Tibial nerve (tissue), 4 donors: ENCODE results near the gene MTCL1. TPM values are rescaled to one million over a fixed set of nuclear protein-coding genes. Genes with fewer than 3 reads are reported as not detected.

Experiments used
- DNase-seq, 2 donors: peaks; one replicate each; pipeline ENCODE4 v3.0.0-alpha.2; 2019; ENCODE audit warnings: low spot score in 2 of 2
- H3K27ac ChIP-seq, 4 donors: fragments of 200-600 bp; sonication (generic) in 3 of 4; one replicate each; pipeline ENCODE4 v1.5.1; 2017 to 2019; ENCODE audit warnings: mild to moderate bottlenecking in 1 of 4
- H3K27me3 ChIP-seq, 2 donors: fragments of 200-600 bp; sonication (generic) in 1 of 2; one replicate each; pipeline versions ENCODE4 v1.5.1 to v1.6.0; 2017 to 2019
- H3K36me3 ChIP-seq, 3 donors: fragments of 200-600 bp; sonication (generic); one replicate each; pipeline ENCODE4 v1.5.1; 2018 to 2019
- H3K4me1 ChIP-seq, 4 donors: fragments of 200-600 bp; sonication (generic) in 3 of 4; one replicate each; pipeline ENCODE4 v1.5.1; 2017 to 2019
- H3K4me3 ChIP-seq, 4 donors: fragments of 200-600 bp; sonication (generic) in 3 of 4; one replicate each; pipeline ENCODE4 v1.5.1; 2017 to 2019; ENCODE audit warnings: mild to moderate bottlenecking in 1 of 4, moderate library complexity in 1 of 4
- H3K9me3 ChIP-seq, 4 donors: fragments of 200-600 bp; sonication (generic) in 3 of 4; one replicate each; pipeline ENCODE4 v1.5.1; 2017 to 2019
- CTCF ChIP-seq, 5 experiments: fragments of 200-600 bp in 3 of 5; fragments of 450-650 bp in 2 of 5; sonication (generic) in 3 of 5; IDR thresholded peaks; one replicate each; pipeline ENCODE4 v1.5.1; 2016 to 2019; ENCODE audit warnings: antibody characterized with exemption in 5 of 5, mild to moderate bottlenecking in 3 of 5, moderate library complexity in 2 of 5
- EP300 ChIP-seq, 2 donors: sonication (generic); formaldehyde crosslinking; IDR thresholded peaks; one replicate each; pipeline ENCODE4 v1.6.1; 2017; ENCODE audit warnings: antibody characterized with exemption in 2 of 2, mild to moderate bottlenecking in 1 of 2
- POLR2A ChIP-seq, 2 donors: fragments of 450-650 bp; IDR thresholded peaks; one replicate each; pipeline ENCODE4 v1.6.1; 2017; ENCODE audit warnings: antibody characterized with exemption in 2 of 2, mild to moderate bottlenecking in 2 of 2, moderate library complexity in 2 of 2
- WGBS, 2 donors: methylation state at CpG; one replicate each; pipeline ENCODE4 v1.1.5; 2018; 5-methylcytosine and 5-hydroxymethylcytosine counted together
- total RNA-seq, 4 donors: library from RNA; depleted of rRNA; stranded (reverse); fragments of >200 nt; gene quantifications; one replicate each; pipeline ENCODE4 v1.1.0, GENCODE V29; 2016

Gene MTCL1
- total RNA-seq, 4 donors from 2014 or later = 4.6 to 18.3 (median 5.3) TPM

GRCh38 chr18:8783335-8783993 lies 78.1 kb downstream of the MTCL1 start:
- WGBS, 2 donors = 97 to 98% methylated on average over 28 of the region's 28 CpGs
- TF ChIP-seq POLR2A (IDR thresholded peaks at IDR 0.05) = no peak
- no peak for TF ChIP-seq CTCF (IDR thresholded peaks at IDR 0.05)
- TF ChIP-seq EP300 (IDR thresholded peaks at IDR 0.05) = no peak
- Histone ChIP-seq H3K4me3 (no peak overlapping the region), H3K27me3 (no peaks in the 10 kb centered on the region), H3K4me1 (peaks cover 0 to 22% (median 0%) of the 10 kb centered on the region in 4 donors), H3K36me3 (peaks cover 0 to 36% (median 0%) of the 10 kb centered on the region in 3 donors), H3K9me3 (no peaks in the 10 kb centered on the region), H3K27ac (no peak overlapping the region)
- DNase-seq = no peak

- no peak for DNase-seq
- Histone ChIP-seq H3K9me3 (no peaks in the 10 kb centered on the region), H3K4me1 (peaks cover 0 to 22% (median 0%) of the 10 kb centered on the region in 4 donors), H3K27ac (no peak overlapping the region), H3K36me3 (peaks cover 0 to 30% (median 0%) of the 10 kb centered on the region in 3 donors), H3K27me3 (no peaks in the 10 kb centered on the region), H3K4me3 (no peak overlapping the region)
- no peak for TF ChIP-seq CTCF (IDR thresholded peaks at IDR 0.05)
- TF ChIP-seq POLR2A (IDR thresholded peaks at IDR 0.05) = no peak
- TF ChIP-seq EP300 (IDR thresholded peaks at IDR 0.05) = no peak
- 95 to 98% methylated on average over 29 to 32 of the region's 35 CpGs for WGBS, 2 donors
Observed at GRCh38 chr18:8783994-8784530, 78.7 kb downstream of the MTCL1 start.

- Histone ChIP-seq H3K9me3 (no peaks in the 10 kb centered on the region), H3K4me1 (peaks cover 0 to 22% (median 0%) of the 10 kb centered on the region in 4 donors), H3K27ac (no peak overlapping the region), H3K36me3 (peaks cover 0 to 27% (median 0%) of the 10 kb centered on the region in 3 donors), H3K27me3 (no peaks in the 10 kb centered on the region), H3K4me3 (no peak overlapping the region)
- TF ChIP-seq CTCF (IDR thresholded peaks at IDR 0.05) = no peak
- no peak for TF ChIP-seq POLR2A (IDR thresholded peaks at IDR 0.05)
- no peak for TF ChIP-seq EP300 (IDR thresholded peaks at IDR 0.05)
- WGBS, 2 donors = 95 to 97% methylated on average over 24 of the region's 24 CpGs
- no peak for DNase-seq
Observed at GRCh38 chr18:8785261-8785660, 79.9 kb downstream of the MTCL1 start.

GRCh38 chr18:8785855-8786482 lies 80.6 kb downstream of the MTCL1 start:
- no peak for TF ChIP-seq CTCF (IDR thresholded peaks at IDR 0.05)
- no peak for TF ChIP-seq POLR2A (IDR thresholded peaks at IDR 0.05)
- 95% methylated on average over 25 to 30 of the region's 30 CpGs for WGBS, 2 donors
- Histone ChIP-seq H3K27me3 (no peaks in the 10 kb centered on the region), H3K9me3 (no peaks in the 10 kb centered on the region), H3K27ac (no peak overlapping the region), H3K4me1 (peaks cover 0 to 22% (median 0%) of the 10 kb centered on the region in 4 donors), H3K36me3 (peaks cover 0 to 27% (median 0%) of the 10 kb centered on the region in 3 donors), H3K4me3 (no peak overlapping the region)
- no peak for DNase-seq
